Natural killer cell (primary cell): ENCODE results near the gene TLE1. TPM values are rescaled to one million over a fixed set of nuclear protein-coding genes. Genes with fewer than 3 reads are reported as not detected.

Source experiments
- ATAC-seq, 3 donors: fragments of 150-1000 bp in 2 of 3; fragments of 200-7000 bp in 1 of 3; cut with Tn5 transposase; 1 replicate in 1 of 3; 2 replicates in 2 of 3; pipeline ENCODE4 v1.10.0; 2021; ENCODE audit warnings: mild to moderate bottlenecking in 2 of 3, moderate library complexity in 2 of 3
- DNase-seq, 2 donors: peaks; one replicate each; pipeline versions ENCODE4 v3.0.0 to v3.0.0-alpha.2; 2013 to 2021; ENCODE audit warnings: mixed read lengths in 1 of 2
- H3K27ac ChIP-seq: one replicate; pipeline ENCODE4 v1.5.1; 2013; ENCODE audit warnings: mild to moderate bottlenecking, low read length
- H3K27me3 ChIP-seq: one replicate; pipeline ENCODE4 v1.6.1; 2013; ENCODE audit warnings: low read length; ENCODE audit not compliant: control insufficient read depth, insufficient read depth
- H3K36me3 ChIP-seq: one replicate; pipeline ENCODE4 v1.6.1; 2013; ENCODE audit warnings: low read length; ENCODE audit not compliant: control insufficient read depth, insufficient read depth
- H3K4me1 ChIP-seq: one replicate; pipeline ENCODE4 v1.6.1; 2013; ENCODE audit warnings: low read length; ENCODE audit not compliant: control insufficient read depth, insufficient read depth
- H3K4me3 ChIP-seq: one replicate; pipeline ENCODE4 v1.5.1; 2013; ENCODE audit warnings: low read length
- H3K9me3 ChIP-seq: one replicate; pipeline ENCODE4 v1.6.1; 2013; ENCODE audit warnings: low read length; ENCODE audit not compliant: control insufficient read depth, insufficient read depth
- H3K27ac Mint-ChIP-seq, 2 donors: one replicate each; pipeline ENCODE4 v1.8.0; 2022; ENCODE audit warnings: mild to moderate bottlenecking in 2 of 2, mixed read lengths in 2 of 2, moderate library complexity in 1 of 2
- H3K27me3 Mint-ChIP-seq, 2 donors: one replicate each; pipeline ENCODE4 v1.8.0; 2022; ENCODE audit warnings: low read depth in 2 of 2, mixed read lengths in 2 of 2
- H3K36me3 Mint-ChIP-seq: one replicate; pipeline ENCODE4 v1.8.0; 2022; ENCODE audit warnings: mixed read lengths
- H3K4me1 Mint-ChIP-seq, 2 donors: one replicate each; pipeline ENCODE4 v1.8.0; 2022; ENCODE audit warnings: mixed read lengths in 2 of 2
- H3K4me3 Mint-ChIP-seq: one replicate; pipeline ENCODE4 v1.8.0; 2022; ENCODE audit warnings: mild to moderate bottlenecking, moderate library complexity, mixed read lengths
- H3K9me3 Mint-ChIP-seq, 2 donors: one replicate each; pipeline ENCODE4 v1.8.0; 2022; ENCODE audit warnings: mixed read lengths in 2 of 2
- CTCF ChIP-seq: fragments of 200-600 bp; IDR thresholded peaks from one replicate; pipeline ENCODE4 v1.8.0; 2022; ENCODE audit warnings: antibody characterized with exemption
- WGBS: methylation state at CpG from one replicate; pipeline ENCODE4 v1.1.7; 2013; ENCODE audit warnings: missing lambda C conversion rate; ENCODE audit not compliant: insufficient coverage; 5-methylcytosine and 5-hydroxymethylcytosine counted together
- intact Hi-C: fragments of 100-400 bp; cut with micrococcal nuclease; formaldehyde crosslinking; loops from one replicate; pipeline ENCODE4 v1.14.2; 2022
- total RNA-seq, 4 donors: library from RNA; stranded (reverse); fragments of 120-200 nt in 1 of 4; gene quantifications; one replicate each; pipeline versions ENCODE4 v1.2.3 to v1.2.4, GENCODE V29; 2013 to 2022

Gene TLE1
- total RNA-seq, 3 donors from 2014 or later (not counting 1 experiment from before 2014, with no cell fraction given): 38.8 to 58.9 (median 44.5) TPM

DNA sequence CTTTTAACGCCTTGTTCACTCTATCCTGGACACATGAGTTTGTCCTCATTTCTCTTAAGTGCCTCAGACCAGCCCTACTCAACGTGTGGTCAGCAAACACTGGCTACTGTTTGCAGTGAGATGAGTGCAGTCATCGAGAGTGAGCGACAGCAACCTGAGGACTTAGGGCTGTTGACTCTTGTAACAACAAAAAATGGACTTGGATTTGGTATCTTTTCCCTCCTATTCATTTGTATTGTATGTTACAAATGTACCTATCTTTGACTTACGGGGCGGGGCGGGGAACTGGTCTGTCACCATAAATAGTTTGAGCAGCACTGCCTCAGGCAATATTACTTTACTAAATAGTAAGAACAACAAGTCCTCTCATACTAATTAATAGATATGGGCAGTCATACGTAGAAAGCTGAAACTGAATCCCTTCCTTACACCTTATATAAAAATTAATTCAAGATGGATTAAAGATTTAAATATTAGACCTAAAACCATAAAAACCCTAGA is 84.1 kb downstream of the TLE1 start:
- no peaks in the 10 kb centered on the region for H3K27me3 Mint-ChIP-seq
- no peak overlapping the region for H3K4me3 Mint-ChIP-seq
- TF ChIP-seq CTCF: no peak
- intact Hi-C loops: no loop called here
- H3K9me3 Mint-ChIP-seq: no peaks in the 10 kb centered on the region
- H3K27ac ChIP-seq: no peak overlapping the region
- ATAC-seq (no peak), DNase-seq (no peak)
- H3K27ac Mint-ChIP-seq: no peak overlapping the region
- H3K4me3 ChIP-seq: no peak overlapping the region
- H3K4me1 Mint-ChIP-seq: peaks cover 11 to 22% of the 10 kb centered on the region in 2 donors
- WGBS: 94% methylated on average over 4 of the region's 8 CpGs
- no peaks in the 10 kb centered on the region for H3K27me3 ChIP-seq
- H3K4me1 ChIP-seq: peaks cover 7% of the 10 kb centered on the region
- no peaks in the 10 kb centered on the region for H3K9me3 ChIP-seq
- H3K36me3 Mint-ChIP-seq: peaks cover 21% of the 10 kb centered on the region
- H3K36me3 ChIP-seq: peaks cover 10% of the 10 kb centered on the region

- Histone ChIP-seq H3K4me1 (peaks cover under 1% of the 10 kb centered on the region), H3K27ac (no peak overlapping the region), H3K4me3 (no peak overlapping the region), H3K9me3 (no peaks in the 10 kb centered on the region), H3K36me3 (peaks cover 10% of the 10 kb centered on the region), H3K27me3 (no peaks in the 10 kb centered on the region)
- DNase-seq (no peak), ATAC-seq (no peak)
- TF ChIP-seq CTCF: no peak
- intact Hi-C loops: no loop called here
- H3K27me3 Mint-ChIP-seq: no peaks in the 10 kb centered on the region
- H3K4me3 Mint-ChIP-seq: no peak overlapping the region
- H3K36me3 Mint-ChIP-seq: peaks cover 21% of the 10 kb centered on the region
- 94% methylated on average over 12 of the region's 12 CpGs for WGBS
- peaks cover 4 to 21% of the 10 kb centered on the region in 2 donors for H3K4me1 Mint-ChIP-seq
- H3K27ac Mint-ChIP-seq: no peak overlapping the region
- H3K9me3 Mint-ChIP-seq: no peaks in the 10 kb centered on the region
Measured at GRCh38 chr9:81604306-81605169, 84.8 kb downstream of the TLE1 start.

DNA sequence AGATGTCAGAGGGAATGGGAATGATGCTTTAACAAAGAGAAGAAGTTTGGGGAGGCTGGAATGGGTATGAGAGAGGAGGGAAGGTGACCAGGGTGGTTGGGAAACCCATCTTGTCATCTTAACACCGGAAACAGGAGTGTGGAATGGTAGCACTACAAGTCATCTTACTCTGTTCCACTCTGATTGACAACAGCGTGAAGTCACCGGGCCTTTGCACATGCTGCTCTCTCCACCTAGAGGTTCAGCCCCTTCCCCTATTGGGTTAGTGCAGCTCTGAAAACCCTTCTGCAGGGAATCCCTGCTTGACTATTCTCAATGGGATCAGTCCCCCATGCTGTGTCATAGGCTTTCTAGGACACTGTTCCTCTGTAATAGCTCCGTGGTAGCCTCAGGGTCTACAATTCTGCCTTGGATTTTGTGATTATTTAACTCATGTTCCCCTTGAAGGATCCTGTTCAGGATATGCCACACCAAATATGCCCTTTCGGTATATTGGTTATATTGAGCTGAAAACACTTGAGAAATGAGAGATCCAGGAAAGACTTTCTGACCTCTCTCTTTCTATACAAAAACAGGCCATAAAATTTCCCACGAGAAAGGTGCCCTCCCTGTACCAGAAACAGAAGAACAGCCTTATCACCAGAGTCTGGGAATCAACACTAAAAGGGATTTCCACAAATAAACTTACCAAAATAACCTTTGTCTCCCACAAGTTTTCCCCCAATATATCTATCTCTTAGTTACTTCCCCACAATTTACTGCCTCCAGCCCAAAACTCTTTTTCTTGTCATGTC is 86.3 kb downstream of the TLE1 start:
- ATAC-seq (no peak), DNase-seq (no peak)
- Histone ChIP-seq H3K9me3 (no peaks in the 10 kb centered on the region), H3K27me3 (no peaks in the 10 kb centered on the region), H3K27ac (no peak overlapping the region), H3K4me1 (peaks cover 13% of the 10 kb centered on the region), H3K4me3 (no peak overlapping the region), H3K36me3 (peaks cover 10% of the 10 kb centered on the region)
- H3K4me1 Mint-ChIP-seq: peaks cover 11 to 29% of the 10 kb centered on the region in 2 donors
- H3K4me3 Mint-ChIP-seq: no peak overlapping the region
- intact Hi-C loops: no loop called here
- TF ChIP-seq CTCF: no peak
- no peaks in the 10 kb centered on the region for H3K27me3 Mint-ChIP-seq
- peaks cover 21% of the 10 kb centered on the region for H3K36me3 Mint-ChIP-seq
- no peaks in the 10 kb centered on the region for H3K9me3 Mint-ChIP-seq
- H3K27ac Mint-ChIP-seq: peak overlapping the region in 1 of 2 donors; percentile 8
- WGBS: 96% methylated on average over 6 of the region's 6 CpGs
